GM12878 (cell line): Measurements from ENCODE around the gene FNTB. TPM values are rescaled to one million over a fixed set of nuclear protein-coding genes. Genes with fewer than 3 reads are reported as not detected.
A peak's percentile ranks its signal among the peaks of the same experiment; 100 is the strongest.

ENCODE experiments used
- CBX3 ChIP-seq: fragments of 200-600 bp; sonication (generic); IDR thresholded peaks from 2 replicates; pipeline ENCODE4 v1.6.1; 2016; ENCODE audit warnings: low read depth, borderline replicate concordance
- ESRRA ChIP-seq: IDR thresholded peaks from 2 replicates; pipeline ENCODE4 v1.6.1; 2012; ENCODE audit warnings: mild to moderate bottlenecking, low read length, improper control_type of control experiment
- ETV6 ChIP-seq, 2 experiments: fragments of 450-650 bp in 1 of 2; IDR thresholded peaks in 1 of 2; conservative IDR thresholded peaks in 1 of 2; 2 replicates each; pipeline ENCODE4 v1.6.1; 2014; ENCODE audit warnings: antibody characterized with exemption in 1 of 2, borderline replicate concordance in 1 of 2, low read depth in 1 of 2, mild to moderate bottlenecking in 1 of 2, moderate library complexity in 1 of 2
- HDGF ChIP-seq: fragments of 450-650 bp; IDR thresholded peaks from 2 replicates; pipeline ENCODE4 v1.6.1; 2016; ENCODE audit warnings: antibody characterized with exemption
- NFXL1 ChIP-seq: fragments of 450-650 bp; IDR thresholded peaks from 2 replicates; pipeline ENCODE4 v1.6.1; 2017; ENCODE audit warnings: antibody characterized with exemption, mild to moderate bottlenecking, borderline replicate concordance
- PAX5 ChIP-seq: IDR thresholded peaks from 2 replicates; pipeline ENCODE4 v1.6.1; 2011; ENCODE audit warnings: low read depth, low read length, borderline replicate concordance
- RELA ChIP-seq: fragments of 450-650 bp; IDR thresholded peaks from 2 replicates; pipeline ENCODE4 v1.8.0; 2014; ENCODE audit warnings: borderline replicate concordance; ENCODE audit not compliant: partially characterized antibody
- SMARCA5 ChIP-seq: fragments of 450-650 bp; IDR thresholded peaks from 2 replicates; pipeline ENCODE4 v1.6.1; 2017; ENCODE audit warnings: mild to moderate bottlenecking
- TCF3 ChIP-seq: IDR thresholded peaks from 2 replicates; pipeline ENCODE4 v1.6.1; 2012; ENCODE audit warnings: low read depth, mild to moderate bottlenecking, low read length, borderline replicate concordance; ENCODE audit not compliant: insufficient read depth
- WRNIP1 ChIP-seq: IDR thresholded peaks from 2 replicates; pipeline ENCODE4 v1.6.1; 2011; ENCODE audit warnings: low read depth, low read length, improper control_type of control experiment, borderline replicate concordance
- ZNF274 ChIP-seq: IDR thresholded peaks from one replicate; pipeline ENCODE4 v1.8.0; 2011; ENCODE audit not compliant: insufficient read length, insufficient read depth
- ZNF384 ChIP-seq: IDR thresholded peaks from 2 replicates; pipeline ENCODE4 v1.6.1; 2012; ENCODE audit warnings: low read depth, mild to moderate bottlenecking, low read length, improper control_type of control experiment, borderline replicate concordance
- ZZZ3 ChIP-seq: IDR thresholded peaks from 2 replicates; pipeline ENCODE4 v1.6.1; 2011; ENCODE audit warnings: low read depth; ENCODE audit not compliant: control insufficient read depth, insufficient read length
- polyA plus RNA-seq, 11 experiments: library from polyadenylated mRNA; depleted of rRNA in 4 of 11; unstranded in 6 of 11; stranded (reverse) in 5 of 11; fragments of >200 nt; fragmentation: Nextera tagmentation in 4 of 11; fragmentation: Illumina TruSeq in 1 of 11; extraction: Ambion mirVana in 4 of 11; extraction: Trizol in 1 of 11; gene quantifications; 1 replicate in 1 of 11; 2 replicates in 10 of 11; pipeline versions ENCODE4 v1.2.1 to v1.2.3, GENCODE V29; 2011 to 2016; ENCODE audit warnings: inconsistent platforms in 2 of 11, missing spikeins in 2 of 11, low read depth in 1 of 11
- total RNA-seq, 4 experiments: library from RNA; depleted of rRNA in 3 of 4; stranded (reverse); fragments of >200 nt in 3 of 4; fragmentation: Illumina TruSeq in 1 of 4; extraction: Trizol in 1 of 4; gene quantifications; 2 replicates each; pipeline versions ENCODE4 v1.2.1 to v1.2.3, GENCODE V29; 2013 to 2021
- TF ChIP-seq, protein P1 (sequence below): IDR thresholded peaks from 2 replicates; pipeline ENCODE4 v1.6.1; 2012; ENCODE audit warnings: low read depth, low read length, improper control_type of control experiment
- TF ChIP-seq, protein P2 (sequence below): fragments of 450-650 bp; IDR thresholded peaks from 2 replicates; pipeline ENCODE4 v1.6.1; 2017; ENCODE audit warnings: mild to moderate bottlenecking
- TF ChIP-seq, protein P3 (sequence below): IDR thresholded peaks from 2 replicates; pipeline ENCODE4 v1.6.1; 2012; ENCODE audit warnings: low read length, inconsistent platforms
- TF ChIP-seq, protein P4 (sequence below): fragments of 450-650 bp; IDR thresholded peaks from 2 replicates; pipeline ENCODE4 v1.6.1; 2017; ENCODE audit warnings: mild to moderate bottlenecking, low read depth, inconsistent platforms; ENCODE audit not compliant: poor library complexity, severe bottlenecking
- TF ChIP-seq, protein P5 (sequence below): fragments of 450-650 bp; IDR thresholded peaks from 2 replicates; pipeline ENCODE4 v1.6.1; 2017; ENCODE audit warnings: borderline replicate concordance
- TF ChIP-seq, protein P6 (sequence below), 3 experiments: IDR thresholded peaks in 2 of 3; conservative IDR thresholded peaks in 1 of 3; 2 replicates each; pipeline ENCODE4 v1.5.1; 2011; ENCODE audit warnings: low read depth in 3 of 3, low read length in 3 of 3, mild to moderate bottlenecking in 3 of 3, control low read depth in 2 of 3, moderate library complexity in 2 of 3, inconsistent platforms in 1 of 3, mixed read lengths in 1 of 3; ENCODE audit not compliant: control insufficient read depth in 2 of 3, insufficient read depth in 1 of 3; ENCODE audit errors: extremely low read depth in 1 of 3

The FNTB gene
- total and polyA plus RNA-seq, 10 of the 15 experiments (the other 5 are each of a cell fraction or from before 2014, with no cell fraction given), result 10.4 to 25.1 (median 16.7) TPM

DNA sequence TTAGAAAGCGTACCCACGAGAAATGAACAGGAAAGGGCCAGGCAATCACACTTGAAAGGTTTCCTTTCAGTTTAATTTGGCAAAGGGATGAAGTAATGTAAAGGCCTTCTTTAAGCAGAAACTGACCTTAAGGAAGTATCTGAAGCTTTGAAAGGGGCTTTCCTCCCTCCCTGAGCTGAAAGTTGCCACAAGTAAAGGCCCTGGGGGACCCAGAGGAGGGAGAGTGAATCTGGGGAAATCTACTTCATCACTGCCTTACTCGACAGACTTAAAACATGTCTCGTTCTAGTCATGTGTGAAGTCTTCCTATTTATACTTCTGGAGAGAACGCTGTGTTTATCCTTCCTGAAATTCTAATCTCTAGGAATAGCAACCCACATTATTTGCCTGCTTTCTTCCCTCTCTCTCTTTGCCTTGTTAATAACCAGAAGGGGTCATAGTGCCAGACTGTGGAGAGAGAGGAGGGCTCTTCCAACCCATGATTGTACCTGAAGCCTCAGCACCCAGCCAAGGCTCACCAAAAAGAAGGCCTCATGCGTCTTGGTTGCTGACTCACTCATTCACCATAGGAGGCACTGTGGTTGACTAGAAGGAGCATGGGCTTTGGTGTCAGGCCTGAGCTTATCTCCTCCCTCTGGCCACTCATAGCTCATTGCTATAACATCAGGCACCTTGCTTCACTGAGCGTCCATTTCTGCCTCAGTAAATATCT, 33.9 kb upstream of the FNTB start (continued):
- TF ChIP-seq, protein P1, sequence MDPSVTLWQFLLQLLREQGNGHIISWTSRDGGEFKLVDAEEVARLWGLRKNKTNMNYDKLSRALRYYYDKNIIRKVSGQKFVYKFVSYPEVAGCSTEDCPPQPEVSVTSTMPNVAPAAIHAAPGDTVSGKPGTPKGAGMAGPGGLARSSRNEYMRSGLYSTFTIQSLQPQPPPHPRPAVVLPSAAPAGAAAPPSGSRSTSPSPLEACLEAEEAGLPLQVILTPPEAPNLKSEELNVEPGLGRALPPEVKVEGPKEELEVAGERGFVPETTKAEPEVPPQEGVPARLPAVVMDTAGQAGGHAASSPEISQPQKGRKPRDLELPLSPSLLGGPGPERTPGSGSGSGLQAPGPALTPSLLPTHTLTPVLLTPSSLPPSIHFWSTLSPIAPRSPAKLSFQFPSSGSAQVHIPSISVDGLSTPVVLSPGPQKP, result no peak
- TF ChIP-seq ZNF384, result no peak
- no peak for TF ChIP-seq HDGF
- TF ChIP-seq, protein P2, sequence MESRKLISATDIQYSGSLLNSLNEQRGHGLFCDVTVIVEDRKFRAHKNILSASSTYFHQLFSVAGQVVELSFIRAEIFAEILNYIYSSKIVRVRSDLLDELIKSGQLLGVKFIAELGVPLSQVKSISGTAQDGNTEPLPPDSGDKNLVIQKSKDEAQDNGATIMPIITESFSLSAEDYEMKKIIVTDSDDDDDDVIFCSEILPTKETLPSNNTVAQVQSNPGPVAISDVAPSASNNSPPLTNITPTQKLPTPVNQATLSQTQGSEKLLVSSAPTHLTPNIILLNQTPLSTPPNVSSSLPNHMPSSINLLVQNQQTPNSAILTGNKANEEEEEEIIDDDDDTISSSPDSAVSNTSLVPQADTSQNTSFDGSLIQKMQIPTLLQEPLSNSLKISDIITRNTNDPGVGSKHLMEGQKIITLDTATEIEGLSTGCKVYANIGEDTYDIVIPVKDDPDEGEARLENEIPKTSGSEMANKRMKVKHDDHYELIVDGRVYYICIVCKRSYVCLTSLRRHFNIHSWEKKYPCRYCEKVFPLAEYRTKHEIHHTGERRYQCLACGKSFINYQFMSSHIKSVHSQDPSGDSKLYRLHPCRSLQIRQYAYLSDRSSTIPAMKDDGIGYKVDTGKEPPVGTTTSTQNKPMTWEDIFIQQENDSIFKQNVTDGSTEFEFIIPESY, result no peak
- no peak for TF ChIP-seq CBX3
- TF ChIP-seq SMARCA5, result no peak
- no peak for TF ChIP-seq WRNIP1
- TF ChIP-seq, protein P3, sequence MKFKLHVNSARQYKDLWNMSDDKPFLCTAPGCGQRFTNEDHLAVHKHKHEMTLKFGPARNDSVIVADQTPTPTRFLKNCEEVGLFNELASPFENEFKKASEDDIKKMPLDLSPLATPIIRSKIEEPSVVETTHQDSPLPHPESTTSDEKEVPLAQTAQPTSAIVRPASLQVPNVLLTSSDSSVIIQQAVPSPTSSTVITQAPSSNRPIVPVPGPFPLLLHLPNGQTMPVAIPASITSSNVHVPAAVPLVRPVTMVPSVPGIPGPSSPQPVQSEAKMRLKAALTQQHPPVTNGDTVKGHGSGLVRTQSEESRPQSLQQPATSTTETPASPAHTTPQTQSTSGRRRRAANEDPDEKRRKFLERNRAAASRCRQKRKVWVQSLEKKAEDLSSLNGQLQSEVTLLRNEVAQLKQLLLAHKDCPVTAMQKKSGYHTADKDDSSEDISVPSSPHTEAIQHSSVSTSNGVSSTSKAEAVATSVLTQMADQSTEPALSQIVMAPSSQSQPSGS, result 0 out of 2 replicates have a peak, but pooled peaks have one; percentile 18
- TF ChIP-seq ESRRA, result no peak
- TF ChIP-seq ETV6 (conservative IDR thresholded peaks at IDR 0.05 in 1 of 2, IDR thresholded peaks at IDR 0.05 in 1 of 2; ENCODE audit: borderline replicate concordance in 1 of 2, low read depth in 1 of 2), result peak in 1 of 2 experiments; percentile 51; a peak in 1 of 4 replicates
- TF ChIP-seq, protein P4, sequence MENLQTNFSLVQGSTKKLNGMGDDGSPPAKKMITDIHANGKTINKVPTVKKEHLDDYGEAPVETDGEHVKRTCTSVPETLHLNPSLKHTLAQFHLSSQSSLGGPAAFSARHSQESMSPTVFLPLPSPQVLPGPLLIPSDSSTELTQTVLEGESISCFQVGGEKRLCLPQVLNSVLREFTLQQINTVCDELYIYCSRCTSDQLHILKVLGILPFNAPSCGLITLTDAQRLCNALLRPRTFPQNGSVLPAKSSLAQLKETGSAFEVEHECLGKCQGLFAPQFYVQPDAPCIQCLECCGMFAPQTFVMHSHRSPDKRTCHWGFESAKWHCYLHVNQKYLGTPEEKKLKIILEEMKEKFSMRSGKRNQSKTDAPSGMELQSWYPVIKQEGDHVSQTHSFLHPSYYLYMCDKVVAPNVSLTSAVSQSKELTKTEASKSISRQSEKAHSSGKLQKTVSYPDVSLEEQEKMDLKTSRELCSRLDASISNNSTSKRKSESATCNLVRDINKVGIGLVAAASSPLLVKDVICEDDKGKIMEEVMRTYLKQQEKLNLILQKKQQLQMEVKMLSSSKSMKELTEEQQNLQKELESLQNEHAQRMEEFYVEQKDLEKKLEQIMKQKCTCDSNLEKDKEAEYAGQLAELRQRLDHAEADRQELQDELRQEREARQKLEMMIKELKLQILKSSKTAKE, result peak; percentile 38
- no peak for TF ChIP-seq TCF3
- TF ChIP-seq RELA, result no peak
- TF ChIP-seq NFXL1, result no peak
- TF ChIP-seq PAX5, result no peak
- TF ChIP-seq ZZZ3, result no peak
- TF ChIP-seq, protein P5, sequence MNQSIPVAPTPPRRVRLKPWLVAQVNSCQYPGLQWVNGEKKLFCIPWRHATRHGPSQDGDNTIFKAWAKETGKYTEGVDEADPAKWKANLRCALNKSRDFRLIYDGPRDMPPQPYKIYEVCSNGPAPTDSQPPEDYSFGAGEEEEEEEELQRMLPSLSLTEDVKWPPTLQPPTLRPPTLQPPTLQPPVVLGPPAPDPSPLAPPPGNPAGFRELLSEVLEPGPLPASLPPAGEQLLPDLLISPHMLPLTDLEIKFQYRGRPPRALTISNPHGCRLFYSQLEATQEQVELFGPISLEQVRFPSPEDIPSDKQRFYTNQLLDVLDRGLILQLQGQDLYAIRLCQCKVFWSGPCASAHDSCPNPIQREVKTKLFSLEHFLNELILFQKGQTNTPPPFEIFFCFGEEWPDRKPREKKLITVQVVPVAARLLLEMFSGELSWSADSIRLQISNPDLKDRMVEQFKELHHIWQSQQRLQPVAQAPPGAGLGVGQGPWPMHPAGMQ, result no peak
- TF ChIP-seq ZNF274, result no peak
- TF ChIP-seq, protein P6, sequence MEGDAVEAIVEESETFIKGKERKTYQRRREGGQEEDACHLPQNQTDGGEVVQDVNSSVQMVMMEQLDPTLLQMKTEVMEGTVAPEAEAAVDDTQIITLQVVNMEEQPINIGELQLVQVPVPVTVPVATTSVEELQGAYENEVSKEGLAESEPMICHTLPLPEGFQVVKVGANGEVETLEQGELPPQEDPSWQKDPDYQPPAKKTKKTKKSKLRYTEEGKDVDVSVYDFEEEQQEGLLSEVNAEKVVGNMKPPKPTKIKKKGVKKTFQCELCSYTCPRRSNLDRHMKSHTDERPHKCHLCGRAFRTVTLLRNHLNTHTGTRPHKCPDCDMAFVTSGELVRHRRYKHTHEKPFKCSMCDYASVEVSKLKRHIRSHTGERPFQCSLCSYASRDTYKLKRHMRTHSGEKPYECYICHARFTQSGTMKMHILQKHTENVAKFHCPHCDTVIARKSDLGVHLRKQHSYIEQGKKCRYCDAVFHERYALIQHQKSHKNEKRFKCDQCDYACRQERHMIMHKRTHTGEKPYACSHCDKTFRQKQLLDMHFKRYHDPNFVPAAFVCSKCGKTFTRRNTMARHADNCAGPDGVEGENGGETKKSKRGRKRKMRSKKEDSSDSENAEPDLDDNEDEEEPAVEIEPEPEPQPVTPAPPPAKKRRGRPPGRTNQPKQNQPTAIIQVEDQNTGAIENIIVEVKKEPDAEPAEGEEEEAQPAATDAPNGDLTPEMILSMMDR (IDR thresholded peaks at IDR 0.05 in 2 of 3, conservative IDR thresholded peaks at IDR 0.05 in 1 of 3; ENCODE audit: control insufficient read depth in 2 of 3, extremely low read depth in 1 of 3, insufficient read depth in 1 of 3, low read depth in 3 of 3, low read length in 3 of 3), result peak; percentile 15 to 25 (median 22); a peak in 4 of 6 replicates
